CD4-positive, alpha-beta T cell treated with Interleukin-21 for 1 hour (primary cell): ENCODE measurements around the gene RNF123.
A peak's percentile ranks its signal among the peaks of the same experiment; 100 is the strongest.

Experiments
- DNase-seq: peaks from one replicate; pipeline ENCODE4 v3.0.0-alpha.2; 2020

RNF123 gene

GRCh38 chr3:49689046-49689907, at the start of gene RNF123, which contains the start of gene MST1:
Gene RNF123, plus strand, starts transcription at chr3:49689557. Its CDS starts 1,609 bp downstream, at chr3:49691166.
Gene MST1, minus strand, starts transcription at chr3:49689474. Its CDS starts 783 bp downstream, at chr3:49688691.
- peak; percentile 93 for DNase-seq

DNA sequence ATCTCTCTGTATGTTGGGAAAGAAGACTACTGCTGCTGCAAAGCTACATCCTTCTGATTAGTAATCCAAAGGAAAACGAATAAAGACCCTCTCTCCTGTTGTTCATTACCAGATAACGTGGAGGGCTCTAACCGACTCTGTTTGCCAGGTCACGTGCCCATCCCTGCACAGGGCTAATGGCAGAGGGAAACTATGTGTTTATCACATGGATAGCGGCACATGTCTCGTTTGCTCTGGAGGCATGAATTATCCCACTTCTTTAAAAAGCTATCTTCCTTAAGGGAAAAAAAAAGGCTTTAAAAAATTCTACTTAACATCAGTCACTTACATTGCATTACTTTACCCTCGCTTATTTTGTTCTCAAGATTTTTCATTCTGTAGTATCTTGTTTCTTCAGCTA, 48.1 kb upstream of the RNF123 start:
- no peak for DNase-seq

DNA sequence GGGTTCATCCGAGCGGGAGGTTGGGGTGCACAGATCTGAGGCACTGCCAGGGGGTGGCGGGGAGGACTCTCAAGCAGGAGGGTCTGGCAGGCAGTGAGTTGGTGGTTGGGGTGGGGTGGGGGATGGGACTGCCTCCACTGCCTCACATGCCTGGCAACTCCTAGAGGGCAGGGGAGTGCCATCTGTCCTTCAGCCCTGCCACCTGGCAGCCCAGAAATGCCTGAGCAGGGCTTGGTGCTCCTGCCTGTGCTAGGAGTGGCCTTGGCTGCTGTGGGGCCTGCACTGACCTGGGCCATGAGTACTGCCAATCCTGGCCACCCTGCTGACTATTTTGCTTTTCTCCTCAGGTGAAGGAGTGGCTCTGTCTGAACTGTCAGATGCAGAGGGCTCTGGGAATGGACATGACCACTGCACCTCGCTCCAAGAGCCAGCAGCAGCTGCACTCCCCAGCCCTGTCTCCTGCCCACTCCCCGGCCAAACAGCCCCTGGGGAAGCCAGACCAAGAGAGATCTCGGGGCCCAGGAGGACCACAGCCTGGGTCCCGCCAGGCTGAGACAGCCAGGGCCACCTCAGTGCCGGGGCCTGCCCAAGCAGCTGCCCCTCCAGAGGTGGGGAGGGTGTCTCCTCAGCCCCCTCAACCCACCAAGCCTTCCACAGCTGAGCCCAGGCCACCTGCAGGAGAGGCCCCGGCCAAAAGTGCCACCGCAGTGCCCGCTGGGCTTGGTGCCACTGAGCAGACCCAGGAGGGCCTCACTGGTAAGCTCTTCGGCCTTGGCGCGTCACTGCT, 47.2 kb upstream of the RNF123 start:
- DNase-seq = no peak

DNA sequence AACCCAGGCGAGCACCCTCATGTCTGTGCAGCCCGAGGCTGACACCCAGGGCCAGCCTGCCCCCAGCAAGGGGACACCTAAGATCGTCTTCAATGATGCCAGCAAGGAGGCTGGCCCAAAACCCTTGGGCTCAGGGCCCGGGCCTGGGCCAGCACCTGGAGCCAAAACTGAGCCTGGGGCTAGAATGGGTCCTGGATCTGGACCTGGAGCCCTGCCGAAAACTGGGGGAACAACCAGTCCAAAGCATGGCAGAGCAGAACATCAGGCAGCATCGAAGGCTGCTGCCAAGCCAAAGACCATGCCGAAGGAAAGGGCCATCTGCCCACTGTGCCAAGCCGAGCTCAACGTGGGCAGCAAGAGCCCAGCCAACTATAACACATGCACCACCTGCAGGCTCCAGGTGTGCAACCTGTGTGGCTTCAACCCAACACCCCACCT, 46.6 kb upstream of the RNF123 start:
- no peak for DNase-seq

- no peak for DNase-seq
These were observed 44.7 kb upstream of the RNF123 start for GRCh38 chr3:49644684-49645083.

- DNase-seq = no peak
These were observed 43.1 kb upstream of the RNF123 start for GRCh38 chr3:49646236-49646635.

GRCh38 chr3:49647741-49648140, 41.6 kb upstream of the RNF123 start:
- DNase-seq = no peak

DNA sequence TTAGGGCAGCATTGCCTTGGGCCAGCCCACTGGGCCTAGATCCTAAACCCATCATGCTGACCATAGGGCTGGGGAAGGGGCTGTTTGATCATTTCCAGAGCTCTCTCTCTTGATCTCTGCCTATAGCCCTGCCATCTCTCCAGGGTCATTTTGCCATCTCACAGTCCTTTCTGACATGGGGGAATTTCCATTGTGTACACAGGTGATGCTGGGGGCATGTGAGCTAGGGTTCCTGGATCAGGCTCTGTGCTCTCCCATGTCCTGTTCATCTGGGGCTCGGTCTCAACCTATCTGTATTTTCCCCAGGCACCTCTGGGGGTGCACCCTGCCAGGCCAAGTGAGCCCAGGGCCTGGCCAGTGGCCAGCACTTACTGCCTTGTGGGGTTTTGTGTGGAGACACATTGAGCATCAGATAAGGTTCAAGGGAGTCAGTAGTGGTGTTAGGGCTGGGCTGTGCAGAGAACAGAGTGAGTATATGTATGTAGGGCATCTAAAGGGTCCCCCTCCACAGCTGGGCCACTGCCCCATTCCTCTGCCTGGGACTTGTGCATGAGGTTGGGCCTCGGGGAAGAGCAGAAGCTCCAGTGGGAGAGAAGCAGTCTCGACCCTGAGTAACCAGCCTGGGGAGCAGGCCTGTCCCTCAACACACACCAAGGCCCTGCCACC, 40.9 kb upstream of the RNF123 start:
- no peak for DNase-seq

- DNase-seq = no peak
These were observed 39.8 kb upstream of the RNF123 start for GRCh38 chr3:49649576-49649975.

GRCh38 chr3:49650177-49650576, 39.2 kb upstream of the RNF123 start:
- no peak for DNase-seq

- DNase-seq = no peak
These were observed 38.7 kb upstream of the RNF123 start for GRCh38 chr3:49650637-49651036.

- no peak for DNase-seq
These were observed 37.0 kb upstream of the RNF123 start for GRCh38 chr3:49652218-49652902.

DNA sequence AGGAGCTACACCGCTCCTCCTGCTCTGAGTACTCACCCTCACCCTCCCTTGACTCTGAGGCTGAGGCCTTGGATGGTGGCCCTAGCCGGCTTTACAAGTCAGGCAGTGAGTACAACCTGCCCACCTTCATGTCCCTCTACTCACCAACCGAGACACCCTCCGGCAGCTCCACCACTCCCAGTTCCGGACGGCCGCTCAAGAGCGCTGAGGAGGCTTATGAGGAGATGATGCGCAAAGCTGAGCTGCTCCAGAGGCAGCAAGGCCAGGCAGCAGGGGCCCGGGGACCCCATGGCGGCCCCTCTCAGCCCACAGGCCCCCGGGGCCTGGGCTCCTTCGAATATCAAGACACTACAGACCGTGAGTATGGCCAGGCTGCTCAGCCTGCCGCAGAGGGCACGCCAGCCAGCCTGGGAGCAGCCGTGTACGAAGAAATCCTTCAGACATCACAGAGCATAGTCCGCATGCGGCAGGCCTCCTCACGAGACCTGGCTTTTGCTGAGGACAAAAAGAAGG, 36.4 kb upstream of the RNF123 start:
- no peak for DNase-seq

DNA sequence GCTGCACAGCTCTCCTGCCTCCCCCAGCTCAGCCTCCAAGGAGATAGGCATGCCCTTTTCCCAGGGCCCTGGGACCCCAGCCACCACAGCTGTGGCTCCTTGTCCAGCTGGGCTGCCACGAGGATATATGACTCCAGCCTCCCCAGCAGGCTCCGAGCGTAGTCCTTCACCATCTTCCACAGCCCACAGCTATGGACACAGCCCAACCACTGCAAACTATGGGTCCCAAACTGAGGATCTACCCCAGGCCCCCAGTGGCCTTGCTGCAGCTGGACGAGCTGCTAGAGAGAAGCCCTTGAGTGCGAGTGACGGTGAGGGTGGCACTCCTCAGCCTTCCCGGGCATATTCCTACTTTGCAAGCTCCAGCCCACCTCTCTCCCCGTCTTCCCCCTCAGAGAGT, 35.7 kb upstream of the RNF123 start:
- DNase-seq = no peak

- DNase-seq = no peak
These were observed 35.1 kb upstream of the RNF123 start for GRCh38 chr3:49654176-49654825.

GRCh38 chr3:49654955-49655556, 34.3 kb upstream of the RNF123 start:
- no peak for DNase-seq

DNA sequence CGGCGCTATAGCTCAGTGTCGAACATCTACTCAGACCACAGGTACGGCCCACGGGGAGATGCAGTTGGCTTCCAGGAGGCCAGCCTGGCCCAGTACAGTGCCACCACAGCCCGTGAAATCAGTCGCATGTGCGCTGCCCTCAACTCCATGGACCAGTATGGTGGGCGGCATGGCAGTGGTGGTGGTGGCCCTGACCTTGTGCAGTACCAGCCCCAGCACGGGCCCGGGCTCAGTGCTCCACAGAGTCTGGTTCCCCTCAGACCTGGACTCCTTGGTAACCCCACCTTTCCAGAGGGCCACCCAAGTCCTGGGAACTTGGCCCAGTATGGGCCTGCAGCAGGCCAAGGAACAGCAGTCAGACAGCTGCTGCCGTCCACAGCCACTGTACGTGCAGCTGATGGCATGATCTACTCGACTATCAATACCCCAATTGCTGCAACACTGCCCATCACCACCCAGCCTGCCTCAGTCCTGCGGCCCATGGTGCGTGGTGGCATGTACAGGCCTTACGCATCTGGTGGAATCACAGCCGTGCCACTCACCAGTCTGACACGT, 33.5 kb upstream of the RNF123 start:
- no peak for DNase-seq

DNA sequence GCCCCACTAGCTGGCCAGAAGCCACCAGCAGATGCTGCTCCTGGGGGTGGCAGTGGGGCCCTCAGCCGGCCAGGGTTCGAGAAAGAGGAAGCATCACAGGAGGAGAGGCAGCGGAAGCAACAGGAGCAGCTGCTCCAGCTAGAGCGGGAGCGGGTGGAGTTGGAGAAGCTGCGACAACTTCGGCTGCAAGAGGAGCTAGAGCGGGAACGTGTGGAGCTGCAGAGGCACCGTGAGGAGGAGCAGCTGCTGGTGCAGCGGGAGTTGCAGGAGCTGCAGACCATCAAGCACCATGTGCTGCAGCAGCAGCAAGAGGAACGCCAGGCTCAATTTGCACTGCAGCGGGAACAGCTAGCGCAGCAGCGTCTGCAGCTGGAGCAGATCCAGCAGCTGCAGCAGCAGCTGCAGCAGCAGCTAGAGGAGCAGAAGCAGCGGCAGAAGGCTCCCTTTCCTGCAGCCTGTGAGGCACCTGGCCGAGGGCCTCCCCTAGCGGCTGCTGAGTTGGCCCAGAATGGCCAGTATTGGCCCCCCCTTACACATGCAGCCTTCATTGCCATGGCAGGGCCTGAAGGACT, 32.7 kb upstream of the RNF123 start:
- no peak for DNase-seq

- DNase-seq = no peak
These were observed 32.0 kb upstream of the RNF123 start for GRCh38 chr3:49657208-49657915.

- no peak for DNase-seq
These were observed 30.6 kb upstream of the RNF123 start for GRCh38 chr3:49658711-49659110.
